22Rv1 (cell line): ENCODE results near the gene GKN1.

Experiments
- CTCF ChIP-seq: fragments of 450-650 bp; IDR thresholded peaks from 2 replicates; pipeline ENCODE4 v1.5.1; 2017; ENCODE audit warnings: mild to moderate bottlenecking
- ZFX ChIP-seq: fragments of 450-650 bp; IDR thresholded peaks from 2 replicates; pipeline ENCODE4 v1.6.1; 2017; ENCODE audit warnings: antibody characterized with exemption, borderline replicate concordance

GRCh38 chr2:69013142-69013839 lies 38.9 kb downstream of the GKN1 start, which contains the start of gene ANTXR1:
- no peak for TF ChIP-seq ZFX
- peak; percentile 71 for TF ChIP-seq CTCF
